B cell (primary cell): ENCODE results near the gene VPS11. TPM values are rescaled to one million over a fixed set of nuclear protein-coding genes. Genes with fewer than 3 reads are reported as not detected.

Experiments used
- ATAC-seq: fragments of 200-7000 bp; cut with Tn5 transposase; one replicate; pipeline ENCODE4 v1.10.0; 2021; ENCODE audit warnings: low read depth, mild to moderate bottlenecking, moderate number of reproducible peaks, moderate library complexity
- CTCF ChIA-PET: fragments of 350-600 bp; sonication (Branson Sonifier 250); formaldehyde crosslinking; loops from one replicate; lab custom pipeline; 2021; ENCODE audit warnings: antibody characterized with exemption, inconsistent platforms; lab: Charles Lee
- POLR2A ChIA-PET: fragments of 350-600 bp; sonication (Branson Sonifier 250); formaldehyde crosslinking; loops from one replicate; lab custom pipeline; 2021; ENCODE audit warnings: antibody characterized with exemption; lab: Charles Lee
- DNase-seq: peaks from one replicate; pipeline ENCODE4 v3.0.0; 2013
- H2AFZ ChIP-seq: 2 replicates; pipeline ENCODE4 v1.6.1; 2012; ENCODE audit warnings: mild to moderate bottlenecking, low read depth, low read length; ENCODE audit not compliant: insufficient read depth, poor library complexity, severe bottlenecking
- H3K27ac ChIP-seq, 2 donors: 1 replicate in 1 of 2; 2 replicates in 1 of 2; pipeline ENCODE4 v1.5.1; 2012 to 2013; ENCODE audit warnings: low read length in 2 of 2, mild to moderate bottlenecking in 2 of 2, moderate library complexity in 1 of 2
- H3K27me3 ChIP-seq, 4 experiments: fragments of 200-600 bp in 1 of 4; sonication (generic) in 1 of 4; replicated peaks in 1 of 4; 1 replicate in 2 of 4; 2 replicates in 2 of 4; pipeline versions ENCODE4 v1.6.1 to v1.7.0; 2013 to 2016; ENCODE audit warnings: low read length in 3 of 4, mild to moderate bottlenecking in 2 of 4, mixed read lengths in 1 of 4, moderate library complexity in 1 of 4; ENCODE audit not compliant: insufficient read depth in 4 of 4, control insufficient read depth in 3 of 4; ENCODE audit errors: control extremely low read depth in 1 of 4
- H3K36me3 ChIP-seq, 2 experiments: replicated peaks in 1 of 2; 1 replicate in 1 of 2; 2 replicates in 1 of 2; pipeline versions ENCODE4 v1.6.1 to v1.7.1; 2013; ENCODE audit warnings: low read length in 1 of 2; ENCODE audit not compliant: insufficient read depth in 2 of 2, control insufficient read depth in 1 of 2; ENCODE audit errors: control extremely low read depth in 1 of 2, extremely low read depth in 1 of 2
- H3K4me1 ChIP-seq, 2 donors: fragments of 200-600 bp in 1 of 2; sonication (generic) in 1 of 2; 1 replicate in 1 of 2; 2 replicates in 1 of 2; pipeline versions ENCODE4 v1.5.1 to v1.6.1; 2013 to 2017; ENCODE audit warnings: low read length in 2 of 2; ENCODE audit not compliant: control insufficient read depth in 2 of 2, insufficient read depth in 2 of 2
- H3K4me2 ChIP-seq: replicated peaks from 2 replicates; pipeline ENCODE3; 2012; ENCODE audit warnings: mild to moderate bottlenecking, low read depth, low read length; ENCODE audit not compliant: poor library complexity, severe bottlenecking
- H3K4me3 ChIP-seq, 5 experiments: fragments of 200-600 bp in 1 of 5; sonication (generic) in 1 of 5; 1 replicate in 3 of 5; 2 replicates in 2 of 5; pipeline versions ENCODE4 v1.5.1 to v1.7.0; 2011 to 2016; ENCODE audit warnings: low read length in 4 of 5, mild to moderate bottlenecking in 4 of 5, low read depth in 2 of 5, control low read depth in 1 of 5, moderate library complexity in 1 of 5; ENCODE audit not compliant: insufficient read depth in 1 of 5; ENCODE audit errors: control extremely low read depth in 1 of 5, extremely low read depth in 1 of 5
- H3K79me2 ChIP-seq: fragments of 200-600 bp; sonication (generic); one replicate; pipeline ENCODE4 v1.6.0; 2016; ENCODE audit warnings: low read length; ENCODE audit not compliant: control insufficient read depth, insufficient read depth
- H3K9ac ChIP-seq: fragments of 200-600 bp; sonication (generic); 2 replicates; pipeline ENCODE4 v1.6.1; 2017; ENCODE audit warnings: mild to moderate bottlenecking, low read length, moderate library complexity
- H3K9me3 ChIP-seq, 3 donors: one replicate each; pipeline versions ENCODE4 v1.6.1 to v1.7.1; 2013; ENCODE audit warnings: low read length in 2 of 3; ENCODE audit not compliant: control insufficient read depth in 2 of 3, insufficient read depth in 1 of 3; ENCODE audit errors: control extremely low read depth in 1 of 3
- H4K20me1 ChIP-seq: 2 replicates; pipeline ENCODE4 v1.6.0; 2012; ENCODE audit warnings: mild to moderate bottlenecking, low read length; ENCODE audit not compliant: insufficient read depth, control insufficient read depth, poor library complexity, severe bottlenecking
- H3K27ac Mint-ChIP-seq: one replicate; pipeline ENCODE4 v1.8.0; 2021; ENCODE audit warnings: mixed read lengths
- H3K27me3 Mint-ChIP-seq: one replicate; pipeline ENCODE4 v1.8.0; 2021; ENCODE audit warnings: mixed read lengths
- H3K4me1 Mint-ChIP-seq: one replicate; pipeline ENCODE4 v1.8.0; 2021; ENCODE audit warnings: mixed read lengths
- H3K4me3 Mint-ChIP-seq: one replicate; pipeline ENCODE4 v1.8.0; 2021; ENCODE audit warnings: mixed read lengths
- H3K9me3 Mint-ChIP-seq: one replicate; pipeline ENCODE4 v1.8.0; 2022; ENCODE audit warnings: mixed read lengths; ENCODE audit not compliant: insufficient read depth
- CTCF ChIP-seq: fragments of 200-600 bp; IDR thresholded peaks from one replicate; pipeline ENCODE4 v1.8.0; 2022; ENCODE audit warnings: antibody characterized with exemption, mild to moderate bottlenecking
- EZH2 ChIP-seq: IDR thresholded peaks from 2 replicates; pipeline ENCODE4 v1.6.1; 2012; ENCODE audit warnings: borderline replicate concordance, low read depth, mild to moderate bottlenecking, moderate library complexity, low read length; ENCODE audit not compliant: insufficient read depth, poor library complexity, severe bottlenecking
- WGBS: methylation state at CpG from one replicate; pipeline ENCODE4 v1.1.5; 2013; ENCODE audit warnings: missing lambda C conversion rate; ENCODE audit not compliant: insufficient coverage; 5-methylcytosine and 5-hydroxymethylcytosine counted together
- intact Hi-C: fragments of 100-400 bp; cut with micrococcal nuclease; formaldehyde crosslinking; loops from one replicate; pipeline ENCODE4 v1.10.0; 2022
- polyA plus RNA-seq: library from polyadenylated mRNA; depleted of rRNA; stranded (reverse); fragments of >200 nt; gene quantifications from 2 replicates; pipeline ENCODE4 v1.2.3, GENCODE V29; 2012
- total RNA-seq, 2 donors: library from RNA; stranded (reverse); fragments of 120-200 nt in 1 of 2; gene quantifications; 1 replicate in 1 of 2; 2 replicates in 1 of 2; pipeline versions ENCODE4 v1.2.3 to v1.2.4, GENCODE V29; 2013 to 2022

Gene VPS11
- total and polyA plus RNA-seq, 2 donors (not counting 1 experiment from before 2014, with no cell fraction given), result 35.7 to 64.7 TPM

GRCh38 chr11:119107538-119108145 is 40.0 kb downstream of the VPS11 start:
- peaks cover 22% of the 10 kb centered on the region for H3K79me2 ChIP-seq
- H3K4me2 ChIP-seq, result peak overlapping the region; percentile 90
- peak overlapping the region; percentile 94 for H2AFZ ChIP-seq
- peak overlapping the region; percentile 73 for H3K27ac Mint-ChIP-seq
- peak overlapping the region in 1 of 2 donors; percentile 54 for H3K27ac ChIP-seq
- H3K9me3 ChIP-seq, result no peaks in the 10 kb centered on the region
- under 1% methylated on average over 65 of the region's 65 CpGs for WGBS
- H3K4me3 ChIP-seq, result peak overlapping the region; percentile 48 to 86 (median 71)
- H3K9me3 Mint-ChIP-seq, result no peaks in the 10 kb centered on the region
- peaks cover 39% of the 10 kb centered on the region for H3K4me1 Mint-ChIP-seq
- peaks cover 6% of the 10 kb centered on the region for H4K20me1 ChIP-seq
- no peaks in the 10 kb centered on the region for H3K27me3 ChIP-seq
- H3K27me3 Mint-ChIP-seq, result no peaks in the 10 kb centered on the region
- intact Hi-C loops, result loop anchor here (1.0 kb wide), 3 partner anchors 12 to 22 kb away; partner anchors contain the start of gene HINFP
- H3K4me1 ChIP-seq, result peaks cover 24 to 36% of the 10 kb centered on the region in 2 donors
- peaks cover 0 to 12% of the 10 kb centered on the region in 2 experiments for H3K36me3 ChIP-seq
- POLR2A ChIA-PET, result interaction anchor here (0.8 to 2.2 kb wide), 5 partner anchors 10 to 40 kb away, joined by 3 to 16 read pairs (median 6); partner anchors contain the start of genes HINFP, HMBS and VPS11
- H3K9ac ChIP-seq, result peak overlapping the region; percentile 82
- peak overlapping the region; percentile 93 for H3K4me3 Mint-ChIP-seq
- peak; percentile 43 for DNase-seq
- TF ChIP-seq CTCF (no peak), EZH2 (no peak)
- peak; percentile 3 for ATAC-seq
- CTCF ChIA-PET, result interaction anchor here (1.4 to 1.6 kb wide), 5 partner anchors 11 to 216 kb away, joined by 5 to 10 read pairs (median 6); partner anchors contain the start of genes CBL and VPS11
